Memory B cell (primary cell): ENCODE data around the gene LEPR.
A peak's percentile ranks its signal among the peaks of the same experiment; 100 is the strongest.

ENCODE experiments used
- ATAC-seq: fragments of 150-1000 bp; cut with Tn5 transposase; 2 replicates; pipeline ENCODE4 v1.10.0; 2021; ENCODE audit warnings: low read depth, mild to moderate bottlenecking, moderate library complexity
- DNase-seq, 2 donors: peaks; one replicate each; pipeline ENCODE4 v3.0.0; 2022; ENCODE audit warnings: low spot score in 2 of 2
- H3K27ac Mint-ChIP-seq: one replicate; pipeline ENCODE4 v1.8.0; 2022; ENCODE audit warnings: mild to moderate bottlenecking, moderate library complexity, mixed read lengths
- H3K27me3 Mint-ChIP-seq: one replicate; pipeline ENCODE4 v1.8.0; 2022; ENCODE audit warnings: mixed read lengths
- H3K36me3 Mint-ChIP-seq: one replicate; pipeline ENCODE4 v1.8.0; 2022; ENCODE audit warnings: mild to moderate bottlenecking, mixed read lengths
- H3K4me1 Mint-ChIP-seq: one replicate; pipeline ENCODE4 v1.8.0; 2022; ENCODE audit warnings: mixed read lengths
- H3K4me3 Mint-ChIP-seq: one replicate; pipeline ENCODE4 v1.8.0; 2022; ENCODE audit warnings: mild to moderate bottlenecking, moderate library complexity, mixed read lengths
- H3K9me3 Mint-ChIP-seq: one replicate; pipeline ENCODE4 v1.8.0; 2022; ENCODE audit warnings: mixed read lengths

The LEPR gene

DNA sequence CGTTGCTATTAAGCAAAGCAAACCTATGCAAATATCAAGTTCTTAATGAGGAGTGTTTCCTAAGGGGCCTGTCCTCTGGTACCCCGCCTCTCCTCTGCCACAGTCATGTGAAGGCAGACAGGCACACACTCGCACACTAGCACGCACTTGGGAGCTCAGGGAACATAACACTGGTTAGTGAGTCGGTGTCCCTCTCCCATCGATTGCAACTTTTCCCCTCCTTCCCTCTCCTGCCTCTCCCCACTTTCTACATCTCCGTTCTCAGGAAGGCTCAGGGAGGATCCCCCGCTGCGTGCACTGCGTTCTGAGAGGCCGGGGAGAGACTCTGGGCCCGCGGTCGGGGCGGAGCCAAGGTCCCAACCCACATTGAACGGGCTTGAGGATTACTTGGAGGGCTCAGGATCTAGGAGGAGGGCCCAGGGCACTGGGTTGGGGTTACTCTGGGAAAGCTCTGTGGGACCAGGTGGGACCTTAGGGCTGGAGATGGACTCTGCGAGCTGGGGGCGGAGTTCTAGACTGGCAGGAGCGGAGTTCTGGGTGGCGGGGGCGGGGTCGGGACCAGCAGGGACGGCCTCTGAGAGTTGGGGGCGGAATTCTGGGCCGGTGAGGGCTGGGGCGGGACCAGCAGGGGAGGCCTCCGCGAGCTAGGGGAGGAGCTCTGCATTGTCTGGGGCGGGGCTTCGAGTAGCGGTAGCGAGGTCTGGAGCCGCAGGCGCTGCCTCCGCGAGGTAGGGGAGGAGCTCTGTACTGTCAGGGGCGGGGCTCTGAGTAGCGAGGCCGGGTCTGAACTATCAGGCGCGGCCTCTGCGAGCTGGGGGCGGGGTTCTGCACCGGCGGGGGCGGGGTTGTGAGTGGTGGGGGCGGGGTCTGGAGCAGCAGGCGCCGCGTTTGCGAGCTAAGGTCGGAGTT is 533 bp upstream of the LEPR start:
- ATAC-seq: peak; percentile 87
- no peaks in the 10 kb centered on the region for H3K36me3 Mint-ChIP-seq
- peak overlapping the region; percentile 64 for H3K27ac Mint-ChIP-seq
- H3K27me3 Mint-ChIP-seq: no peaks in the 10 kb centered on the region
- peak; percentile 94 to 100 for DNase-seq
- no peaks in the 10 kb centered on the region for H3K9me3 Mint-ChIP-seq
- H3K4me1 Mint-ChIP-seq: peaks cover 8% of the 10 kb centered on the region
- no peak overlapping the region for H3K4me3 Mint-ChIP-seq

DNA sequence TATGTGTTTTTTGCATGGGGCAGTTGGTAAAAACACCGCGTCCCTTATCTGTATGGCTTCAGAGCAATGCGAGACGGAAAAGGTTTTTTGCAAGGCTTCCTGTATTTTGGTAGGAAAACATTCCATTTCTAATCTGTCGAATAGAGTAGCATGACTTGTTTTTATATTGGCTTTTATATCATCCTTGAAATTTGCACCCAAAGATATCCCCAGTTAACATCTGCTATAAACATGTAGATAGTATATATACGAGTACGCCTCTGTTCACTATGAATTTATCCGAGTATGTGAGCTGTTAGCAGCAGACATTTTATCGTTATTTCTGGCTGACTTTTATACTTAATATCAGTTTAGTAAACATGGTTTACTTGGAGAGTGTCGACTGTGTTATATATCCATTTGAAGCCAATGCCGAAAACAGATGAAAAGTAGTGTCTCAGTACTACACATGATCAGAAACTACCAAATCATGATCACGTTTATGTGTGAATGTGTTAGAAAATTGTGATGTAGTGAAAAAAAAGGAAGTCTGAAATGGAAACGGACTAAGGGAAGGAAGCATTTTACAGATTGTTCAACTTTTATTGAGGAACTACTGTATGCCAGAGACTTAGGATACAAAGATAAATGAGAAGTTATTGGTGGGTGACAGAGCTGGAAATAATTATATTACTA is 1.0 kb downstream of the LEPR start:
- Mint-ChIP-seq H3K27ac (no peak overlapping the region), H3K9me3 (no peaks in the 10 kb centered on the region), H3K4me1 (peaks cover 8% of the 10 kb centered on the region), H3K27me3 (no peaks in the 10 kb centered on the region), H3K36me3 (peaks cover 14% of the 10 kb centered on the region), H3K4me3 (no peak overlapping the region)
- DNase-seq (no peak), ATAC-seq (no peak)

DNA sequence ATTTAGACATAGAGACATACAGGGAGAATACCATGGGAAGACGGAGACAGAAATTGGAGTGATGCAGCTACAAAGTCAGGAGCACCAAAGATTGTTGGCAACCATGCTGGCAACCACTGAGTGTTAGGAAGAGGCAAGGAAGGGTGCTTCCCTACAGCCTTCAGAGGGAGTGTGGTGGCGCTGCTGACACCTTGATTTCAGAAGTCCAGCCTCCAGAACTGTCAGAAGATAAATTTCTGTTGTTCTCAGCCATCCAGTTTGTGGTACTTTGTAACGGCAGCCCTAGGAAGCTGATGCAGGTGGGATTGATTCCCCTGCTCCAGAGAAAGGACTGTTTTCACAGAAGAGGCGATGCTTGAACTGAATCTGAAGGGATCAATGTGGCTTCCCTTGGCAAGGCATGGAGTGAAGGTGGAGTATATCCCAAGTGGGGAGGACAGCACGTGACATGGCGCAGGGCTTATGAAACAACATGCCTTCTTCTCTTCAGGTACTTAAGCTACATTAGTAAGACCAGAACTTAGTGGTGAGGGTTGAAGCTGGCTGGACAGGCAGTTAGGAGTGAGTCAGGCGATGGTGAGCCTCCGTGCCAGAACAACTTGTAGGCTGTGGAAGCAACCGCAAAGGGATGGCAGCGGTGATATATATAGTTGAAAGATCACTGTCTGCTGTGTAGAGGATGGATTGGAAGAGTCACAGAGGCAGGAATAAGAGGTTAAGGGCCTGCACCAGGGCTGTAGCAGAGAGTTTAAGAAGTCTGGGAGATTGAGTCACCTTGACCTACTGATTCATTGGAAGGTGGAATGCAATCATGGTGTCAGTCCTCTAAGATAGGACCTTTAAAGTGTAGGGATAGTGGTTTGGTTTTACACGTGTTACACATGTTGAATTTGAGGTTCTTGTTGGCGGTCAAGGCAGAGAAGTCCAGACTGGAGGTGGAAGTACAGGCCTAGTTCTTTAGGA is 2.1 kb downstream of the LEPR start:
- no peak overlapping the region for H3K4me3 Mint-ChIP-seq
- H3K36me3 Mint-ChIP-seq: peaks cover 15% of the 10 kb centered on the region
- H3K4me1 Mint-ChIP-seq: peaks cover 8% of the 10 kb centered on the region
- DNase-seq (no peak), ATAC-seq (no peak)
- no peaks in the 10 kb centered on the region for H3K27me3 Mint-ChIP-seq
- no peak overlapping the region for H3K27ac Mint-ChIP-seq
- H3K9me3 Mint-ChIP-seq: no peaks in the 10 kb centered on the region

DNA sequence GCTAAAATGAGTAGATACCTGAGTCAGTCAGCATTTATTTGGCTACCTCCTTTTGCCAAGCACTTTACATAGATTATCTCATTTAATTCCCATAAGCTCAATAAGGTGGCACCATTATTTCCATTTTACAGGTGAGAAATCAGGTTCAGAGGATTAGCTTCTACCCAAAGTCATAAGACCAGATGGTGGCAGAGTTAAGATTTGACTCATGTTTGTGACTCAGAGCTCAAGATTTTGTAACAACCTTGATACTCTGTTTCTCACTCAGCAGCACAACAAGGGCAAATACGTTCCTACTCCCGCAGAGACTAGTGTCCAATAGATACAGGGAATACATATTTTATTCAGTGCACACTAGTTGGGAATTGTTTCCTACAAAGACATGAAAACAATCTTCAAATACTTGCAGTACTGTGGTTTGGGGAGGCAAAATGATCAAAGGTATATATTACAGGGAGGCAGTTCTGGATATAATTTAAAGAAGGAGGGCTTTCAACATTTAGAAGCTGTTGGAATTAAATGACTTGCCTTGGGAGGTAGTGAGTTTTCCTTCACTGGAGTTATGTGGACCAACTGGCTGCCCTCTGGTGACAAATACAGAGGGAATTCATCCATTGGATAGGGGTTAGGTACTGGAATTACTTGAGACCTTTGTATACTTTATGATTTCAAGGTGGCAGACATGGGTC is 3.6 kb downstream of the LEPR start:
- Mint-ChIP-seq H3K27ac (no peak overlapping the region), H3K4me1 (peaks cover 7% of the 10 kb centered on the region), H3K36me3 (peaks cover 18% of the 10 kb centered on the region), H3K9me3 (no peaks in the 10 kb centered on the region), H3K4me3 (no peak overlapping the region), H3K27me3 (no peaks in the 10 kb centered on the region)
- DNase-seq: no peak
- ATAC-seq: no peak

DNA sequence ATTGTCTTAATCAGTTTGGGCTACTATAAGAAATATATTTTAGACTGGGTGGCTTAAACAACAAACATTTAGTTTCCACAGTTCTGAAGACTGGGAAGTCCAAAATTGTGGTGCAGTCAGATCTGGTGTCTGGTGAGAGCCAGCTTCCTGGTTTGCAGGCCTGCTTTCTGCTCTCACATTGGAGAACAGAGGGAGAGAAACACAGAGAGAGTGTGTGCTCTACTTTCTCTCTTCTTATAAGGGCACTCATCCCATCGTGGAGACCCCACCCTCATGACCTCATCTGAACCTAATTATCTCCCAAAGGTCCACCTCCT is 4.1 kb downstream of the LEPR start:
- H3K36me3 Mint-ChIP-seq: peaks cover 18% of the 10 kb centered on the region
- H3K27ac Mint-ChIP-seq: no peak overlapping the region
- no peak for DNase-seq

DNA sequence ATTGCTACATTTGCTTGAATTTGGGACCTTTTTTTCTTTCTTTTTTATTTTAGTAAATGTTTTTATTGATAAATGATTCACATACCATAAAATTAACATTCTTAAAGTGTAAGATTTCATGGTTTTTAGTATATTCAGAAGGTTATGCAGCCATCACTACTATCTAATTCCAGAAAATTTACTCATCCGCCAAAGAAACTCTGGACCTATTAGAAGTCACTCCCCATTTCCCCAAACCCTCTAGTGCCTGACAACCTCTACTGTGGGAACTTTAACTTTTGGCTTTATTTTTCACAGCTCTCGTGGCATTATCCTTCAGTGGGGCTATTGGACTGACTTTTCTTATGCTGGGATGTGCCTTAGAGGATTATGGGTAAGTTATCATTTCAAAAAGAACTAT is 4.5 kb downstream of the LEPR start:
- H3K36me3 Mint-ChIP-seq: peaks cover 21% of the 10 kb centered on the region
- no peak overlapping the region for H3K4me3 Mint-ChIP-seq
- no peaks in the 10 kb centered on the region for H3K9me3 Mint-ChIP-seq
- no peaks in the 10 kb centered on the region for H3K4me1 Mint-ChIP-seq
- no peaks in the 10 kb centered on the region for H3K27me3 Mint-ChIP-seq
- no peak overlapping the region for H3K27ac Mint-ChIP-seq
- no peak for DNase-seq
- no peak for ATAC-seq

More for the DNA sequence above, 4.1 kb downstream of the LEPR start:
- H3K4me1 Mint-ChIP-seq: peaks cover 4% of the 10 kb centered on the region
- no peaks in the 10 kb centered on the region for H3K27me3 Mint-ChIP-seq
- H3K9me3 Mint-ChIP-seq: no peaks in the 10 kb centered on the region
- H3K4me3 Mint-ChIP-seq: no peak overlapping the region
- ATAC-seq: no peak

DNA sequence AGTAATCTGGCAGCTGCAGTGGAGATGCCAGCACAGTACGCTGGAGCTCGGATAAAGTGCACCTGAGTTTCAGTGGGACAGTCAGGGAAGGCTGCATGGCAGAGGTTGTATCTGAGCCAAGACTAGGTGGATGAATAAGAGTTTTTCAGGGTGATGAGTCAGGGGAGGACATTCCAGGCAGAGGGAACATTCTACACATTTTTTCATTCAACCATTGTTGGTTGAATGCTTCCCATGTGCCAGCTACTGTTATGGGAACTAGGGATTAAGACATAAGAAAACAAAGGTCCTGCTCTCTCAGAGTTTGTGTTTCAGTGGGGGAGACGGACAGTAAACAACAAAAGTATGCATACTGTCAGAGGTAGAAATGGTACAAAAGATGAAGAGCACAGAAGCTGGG is 5.2 kb downstream of the LEPR start:
- Mint-ChIP-seq H3K4me3 (no peak overlapping the region), H3K27me3 (no peaks in the 10 kb centered on the region), H3K27ac (no peak overlapping the region), H3K4me1 (no peaks in the 10 kb centered on the region), H3K36me3 (peaks cover 22% of the 10 kb centered on the region), H3K9me3 (no peaks in the 10 kb centered on the region)
- DNase-seq (no peak), ATAC-seq (no peak)

DNA sequence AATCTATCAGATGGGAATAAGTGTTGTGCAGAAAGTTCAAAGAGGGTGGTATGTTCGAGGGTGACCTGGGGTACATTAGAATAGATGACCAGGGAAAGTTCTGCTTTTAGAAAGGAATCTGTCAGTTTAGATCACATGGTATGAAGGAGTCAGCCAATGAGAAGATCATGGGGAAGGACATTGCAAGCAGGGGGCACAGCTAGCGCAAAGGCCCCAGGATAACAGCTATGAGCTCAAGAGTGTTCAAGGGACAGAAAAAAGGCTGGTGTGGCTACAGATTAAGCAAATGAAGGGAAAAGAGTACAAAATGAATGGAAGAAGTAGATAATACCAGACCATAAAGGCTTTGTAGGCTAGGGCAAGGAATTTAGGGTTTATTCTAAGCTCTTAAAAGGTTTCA is 8.6 kb downstream of the LEPR start:
- ATAC-seq (no peak), DNase-seq (no peak)
- Mint-ChIP-seq H3K27me3 (no peaks in the 10 kb centered on the region), H3K4me3 (no peak overlapping the region), H3K27ac (no peak overlapping the region), H3K9me3 (no peaks in the 10 kb centered on the region), H3K36me3 (peaks cover 29% of the 10 kb centered on the region), H3K4me1 (peaks cover 6% of the 10 kb centered on the region)

DNA sequence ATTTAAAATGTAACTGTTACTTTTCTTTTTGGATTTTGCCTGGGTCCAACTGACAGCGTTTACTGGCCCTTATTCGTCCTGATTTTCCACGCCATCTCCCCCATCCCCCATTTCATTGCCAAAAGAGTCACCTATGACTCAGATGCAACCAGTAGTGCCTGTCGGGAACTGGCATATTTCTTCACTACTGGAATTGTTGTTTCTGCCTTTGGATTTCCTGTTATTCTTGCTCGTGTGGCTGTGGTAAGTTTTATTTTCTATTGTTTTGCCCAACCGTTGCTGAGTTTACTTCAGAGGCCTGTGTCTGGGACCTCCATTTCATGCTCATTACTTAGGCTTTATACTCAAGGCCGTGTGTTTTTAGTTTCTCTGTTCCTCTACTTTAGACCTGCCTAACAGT is 9.3 kb downstream of the LEPR start:
- H3K27ac Mint-ChIP-seq: no peak overlapping the region
- H3K27me3 Mint-ChIP-seq: no peaks in the 10 kb centered on the region
- H3K4me3 Mint-ChIP-seq: no peak overlapping the region
- ATAC-seq (no peak), DNase-seq (no peak)
- peaks cover 33% of the 10 kb centered on the region for H3K36me3 Mint-ChIP-seq
- H3K9me3 Mint-ChIP-seq: no peaks in the 10 kb centered on the region
- H3K4me1 Mint-ChIP-seq: peaks cover 6% of the 10 kb centered on the region

DNA sequence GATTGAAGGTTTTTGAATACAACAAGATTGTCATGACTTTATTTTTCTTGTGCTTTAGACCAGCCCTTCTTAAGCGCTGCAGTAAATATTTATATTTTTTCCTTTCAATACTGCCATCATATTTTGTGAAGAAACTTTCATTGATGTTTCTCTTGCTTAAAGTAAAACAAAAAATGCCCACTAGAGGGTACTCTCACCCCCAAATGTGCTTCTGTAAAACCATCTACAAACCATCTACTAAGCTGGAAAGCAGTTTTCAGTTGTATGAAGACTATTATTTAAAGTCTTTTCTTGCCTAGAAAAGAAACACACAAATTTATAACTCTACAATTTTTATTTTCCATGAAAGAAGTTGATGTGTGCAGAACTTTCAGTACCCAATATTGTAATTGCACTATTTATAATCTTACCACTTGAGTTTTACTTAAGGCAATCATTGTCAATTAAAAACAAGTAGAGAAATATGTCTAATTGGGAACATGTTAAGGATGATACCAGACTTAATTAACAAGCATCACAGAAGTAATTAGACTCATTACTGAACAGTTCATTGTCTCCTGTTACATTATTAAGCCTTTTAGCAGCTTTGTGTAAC is 10.7 kb downstream of the LEPR start:
- DNase-seq: no peak
- Mint-ChIP-seq H3K4me3 (no peak overlapping the region), H3K9me3 (no peaks in the 10 kb centered on the region), H3K4me1 (peaks cover 6% of the 10 kb centered on the region), H3K27me3 (no peaks in the 10 kb centered on the region), H3K27ac (no peak overlapping the region), H3K36me3 (peaks cover 25% of the 10 kb centered on the region)
- peak; percentile 32 for ATAC-seq

DNA sequence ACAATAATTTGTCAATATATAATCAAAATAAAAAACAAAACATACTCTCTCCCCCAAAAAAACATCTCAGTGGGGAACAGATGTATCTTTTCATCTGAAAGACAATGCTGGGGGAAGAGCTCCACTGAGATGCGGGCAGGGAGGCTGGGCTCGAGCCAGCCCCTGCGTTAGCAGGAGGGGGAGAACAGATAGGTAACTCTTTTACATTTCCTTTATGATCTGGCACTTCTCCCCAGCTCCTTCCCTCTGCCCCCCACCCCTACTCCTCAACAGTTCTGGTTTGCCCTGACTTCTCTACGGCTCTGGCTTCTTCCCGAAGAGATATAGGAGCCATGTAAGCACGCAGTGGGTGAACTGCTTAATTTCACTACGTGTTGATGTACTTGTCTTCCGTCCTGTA is 12.4 kb downstream of the LEPR start:
- Mint-ChIP-seq H3K36me3 (peaks cover 28% of the 10 kb centered on the region), H3K27ac (no peak overlapping the region), H3K9me3 (no peaks in the 10 kb centered on the region), H3K4me1 (peaks cover 6% of the 10 kb centered on the region), H3K4me3 (no peak overlapping the region), H3K27me3 (no peaks in the 10 kb centered on the region)
- no peak for DNase-seq
- no peak for ATAC-seq

DNA sequence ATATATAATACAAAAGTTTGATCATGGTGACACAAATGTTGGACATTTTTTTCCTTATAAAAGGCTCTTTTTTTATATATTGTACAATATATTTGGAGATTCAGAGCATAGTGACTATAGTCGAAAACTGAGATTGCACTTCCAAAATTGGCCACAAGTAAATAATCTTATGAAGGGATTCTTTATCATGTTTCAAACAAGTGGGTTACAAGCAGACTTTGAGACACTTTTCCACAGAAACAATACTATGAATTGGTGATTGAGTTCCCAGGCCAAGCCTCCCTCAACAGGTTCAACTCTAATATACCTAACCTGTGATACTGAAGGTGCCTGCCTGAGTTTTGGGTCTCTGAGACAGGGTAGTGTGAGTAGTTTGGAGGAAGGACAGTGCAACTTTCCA is 13.8 kb downstream of the LEPR start:
- H3K27ac Mint-ChIP-seq: no peak overlapping the region
- H3K27me3 Mint-ChIP-seq: no peaks in the 10 kb centered on the region
- DNase-seq: no peak
- no peaks in the 10 kb centered on the region for H3K9me3 Mint-ChIP-seq
- peaks cover 6% of the 10 kb centered on the region for H3K4me1 Mint-ChIP-seq
- no peak overlapping the region for H3K4me3 Mint-ChIP-seq
- ATAC-seq: no peak
- peaks cover 25% of the 10 kb centered on the region for H3K36me3 Mint-ChIP-seq

DNA sequence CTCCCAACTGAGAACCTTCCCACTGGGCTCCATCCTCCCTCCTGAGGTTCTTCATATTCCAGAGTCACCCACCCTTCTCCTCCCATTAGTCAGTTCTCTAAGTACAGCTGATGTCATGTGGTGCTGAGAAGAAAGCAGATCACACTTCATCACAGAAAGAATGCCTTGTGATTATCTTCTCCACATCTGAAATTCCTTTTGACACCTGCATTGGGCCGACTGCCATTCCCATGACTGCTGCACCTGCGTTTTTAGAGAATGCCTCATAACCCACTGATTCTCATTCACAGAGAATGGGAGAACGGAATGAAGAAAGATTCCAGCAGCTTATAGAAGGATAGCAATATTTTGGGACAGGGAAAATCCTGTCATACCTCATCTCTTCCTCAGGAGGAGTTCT is 14.3 kb downstream of the LEPR start:
- H3K27me3 Mint-ChIP-seq: no peaks in the 10 kb centered on the region
- ATAC-seq: no peak
- no peak overlapping the region for H3K4me3 Mint-ChIP-seq
- DNase-seq: no peak
- no peaks in the 10 kb centered on the region for H3K9me3 Mint-ChIP-seq
- peaks cover 6% of the 10 kb centered on the region for H3K4me1 Mint-ChIP-seq
- peaks cover 25% of the 10 kb centered on the region for H3K36me3 Mint-ChIP-seq
- no peak overlapping the region for H3K27ac Mint-ChIP-seq
